ENCODE results near the gene DPYSL4.

Gene DPYSL4

DNA sequence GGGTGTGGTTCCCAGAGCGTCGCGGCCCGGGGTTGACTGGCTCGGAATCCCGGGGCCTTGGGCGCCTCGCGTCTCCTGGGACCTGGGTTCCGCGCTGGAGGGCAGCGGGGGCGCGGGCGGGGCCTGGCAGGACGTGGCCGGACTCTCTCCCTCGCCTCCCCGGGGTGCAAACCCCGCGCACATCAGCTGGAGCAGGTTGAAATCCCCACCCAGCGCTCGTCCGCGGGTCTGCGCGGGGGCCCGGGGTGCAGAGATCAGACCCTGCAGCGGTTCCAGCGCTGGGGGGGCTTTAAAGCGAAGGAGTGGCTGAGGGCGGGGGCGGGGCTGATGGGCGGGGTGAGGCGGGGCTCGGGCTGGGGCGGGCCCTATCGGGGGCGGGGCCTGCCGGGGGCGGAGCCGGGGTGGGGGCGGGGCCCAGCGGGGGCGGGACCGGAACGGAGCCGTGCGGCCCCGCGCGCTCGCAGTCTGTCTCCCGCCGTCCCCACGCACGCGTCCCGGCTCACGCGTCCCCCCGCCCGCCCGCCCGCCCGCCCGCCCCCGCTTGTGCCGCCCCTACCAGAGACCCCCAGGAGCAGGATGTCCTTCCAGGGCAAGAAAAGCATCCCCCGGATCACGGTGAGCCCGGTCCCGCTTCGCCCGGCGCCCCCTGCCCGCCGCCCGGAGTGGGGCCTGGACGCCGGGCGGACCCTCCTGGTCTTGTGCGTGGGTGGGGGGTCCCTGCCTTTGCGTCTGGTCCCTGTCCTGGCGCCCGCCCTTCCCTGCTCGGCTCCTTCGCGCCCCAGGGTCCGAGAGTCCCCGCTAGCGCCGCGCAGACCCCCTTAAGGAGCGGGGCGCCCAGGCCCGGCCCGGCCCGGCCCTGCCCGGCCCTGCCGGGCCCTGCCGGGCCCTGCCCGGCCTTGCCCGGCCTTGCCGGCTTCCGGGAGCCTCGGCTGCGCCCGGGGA is at the start of gene DPYSL4:
DPYSL4 (plus strand) TSS at position 461 of the 942 bp plus-strand sequence; CDS start at position 577, 116 bp downstream.
- Histone ChIP-seq H3K4me3 (ENCODE audit: low read length) (peak within 1 kb of the TSS; percentile 93), H3K27me3 (ENCODE audit: insufficient read depth, low read length) (peaks cover 43% of the 10 kb centered on the region), H3K4me1 (ENCODE audit: insufficient read depth, low read length) (peaks cover 14% of the 10 kb centered on the region), H3K36me3 (ENCODE audit: insufficient read depth, low read length) (peaks cover 24% of the 10 kb centered on the region), H3K9me3 (ENCODE audit: low read length) (no peaks in the 10 kb centered on the region), H2AFZ (ENCODE audit: low read depth, low read length) (peak within 1 kb of the TSS; percentile 62)

DNA sequence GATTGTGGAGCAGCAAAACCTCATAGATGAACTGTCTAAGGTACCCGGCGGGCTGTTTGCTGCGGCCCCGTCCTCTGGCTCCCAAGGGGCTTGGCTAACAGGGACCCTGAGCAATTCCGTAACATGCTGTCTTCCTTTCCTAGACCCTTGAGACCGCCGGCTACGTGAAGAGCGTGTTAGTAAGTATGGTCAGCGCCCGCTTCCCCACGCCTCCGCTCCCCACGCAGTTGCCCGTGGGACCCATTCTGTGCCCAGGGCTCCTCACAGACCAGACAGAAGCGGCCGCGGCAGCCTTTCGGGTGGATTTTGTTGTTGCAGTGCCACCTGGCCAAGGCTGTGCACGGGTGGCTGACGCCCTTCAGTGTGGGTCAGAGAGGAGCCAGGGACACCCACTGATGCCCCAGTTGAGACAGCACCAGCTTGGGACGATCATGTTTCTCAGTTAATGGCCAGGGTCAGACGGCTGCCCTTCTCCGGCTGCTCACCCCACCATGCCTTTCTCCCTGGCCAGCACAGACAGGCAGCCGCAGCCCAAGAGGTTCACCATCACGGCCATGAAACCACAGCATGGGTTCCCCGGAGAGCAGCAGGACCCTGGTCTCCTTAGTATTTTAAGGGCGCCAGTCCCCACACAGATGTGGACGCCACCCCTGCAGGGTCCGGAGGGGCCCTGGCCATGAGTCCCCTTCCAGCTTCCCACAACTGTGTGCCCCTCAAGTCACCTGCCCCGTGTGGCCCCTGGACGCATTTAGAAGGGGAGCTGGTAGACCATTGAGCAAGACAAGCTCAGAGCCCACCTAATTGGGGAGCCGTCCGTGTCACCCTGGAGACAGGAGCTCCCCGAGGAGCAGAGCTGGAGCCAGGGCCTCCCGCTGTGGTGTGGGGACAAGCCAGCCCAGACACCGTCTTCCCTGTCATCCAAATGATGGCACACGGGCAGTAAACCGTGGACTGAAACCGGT is 49.4 kb upstream of the DPYSL4 start:
- no peak overlapping the region for H2AFZ ChIP-seq (ENCODE audit: low read depth, low read length)
- H3K4me3 ChIP-seq (ENCODE audit: low read length) = no peak overlapping the region
- H3K4me1 ChIP-seq (ENCODE audit: insufficient read depth, low read length) = peaks cover 9% of the 10 kb centered on the region
- no peaks in the 10 kb centered on the region for H3K9me3 ChIP-seq (ENCODE audit: low read length)
- no peaks in the 10 kb centered on the region for H3K36me3 ChIP-seq (ENCODE audit: insufficient read depth, low read length)
- no peaks in the 10 kb centered on the region for H3K27me3 ChIP-seq (ENCODE audit: insufficient read depth, low read length)

DNA sequence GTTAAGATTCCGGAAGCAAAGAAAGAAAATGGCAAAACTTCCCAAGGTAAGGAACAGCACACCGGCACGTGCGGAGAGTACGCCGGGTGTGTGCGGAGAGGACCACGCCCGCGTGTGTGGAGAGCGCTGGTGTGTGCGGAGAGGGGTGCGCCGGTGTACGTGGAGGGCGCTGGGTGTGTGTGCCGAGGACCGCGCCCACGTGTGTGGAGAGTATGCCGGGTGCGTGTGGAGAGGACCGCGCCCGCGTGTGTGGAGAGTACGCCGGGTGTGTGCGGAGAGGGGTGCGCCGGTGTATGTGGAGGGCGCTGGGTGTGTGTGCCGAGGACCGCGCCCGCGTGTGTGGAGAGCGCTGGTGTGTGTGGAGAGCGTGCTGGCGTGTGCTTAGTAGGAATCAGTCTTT is 48.6 kb upstream of the DPYSL4 start:
- Histone ChIP-seq H3K4me1 (ENCODE audit: insufficient read depth, low read length) (peaks cover 3% of the 10 kb centered on the region), H3K36me3 (ENCODE audit: insufficient read depth, low read length) (no peaks in the 10 kb centered on the region), H3K4me3 (ENCODE audit: low read length) (no peak overlapping the region), H3K27me3 (ENCODE audit: insufficient read depth, low read length) (peaks cover under 1% of the 10 kb centered on the region), H2AFZ (ENCODE audit: low read depth, low read length) (no peak overlapping the region), H3K9me3 (ENCODE audit: low read length) (no peaks in the 10 kb centered on the region)

- Histone ChIP-seq H3K4me3 (ENCODE audit: low read length) (no peak overlapping the region), H2AFZ (ENCODE audit: low read depth, low read length) (no peak overlapping the region), H3K36me3 (ENCODE audit: insufficient read depth, low read length) (no peaks in the 10 kb centered on the region), H3K9me3 (ENCODE audit: low read length) (no peaks in the 10 kb centered on the region), H3K4me1 (ENCODE audit: insufficient read depth, low read length) (no peaks in the 10 kb centered on the region), H3K27me3 (ENCODE audit: insufficient read depth, low read length) (peaks cover 5% of the 10 kb centered on the region)
Measured at GRCh38 chr10:132138596-132138995, 48.2 kb upstream of the DPYSL4 start.

- Histone ChIP-seq H2AFZ (ENCODE audit: low read depth, low read length) (no peak overlapping the region), H3K9me3 (ENCODE audit: low read length) (no peaks in the 10 kb centered on the region), H3K4me1 (ENCODE audit: insufficient read depth, low read length) (no peaks in the 10 kb centered on the region), H3K36me3 (ENCODE audit: insufficient read depth, low read length) (no peaks in the 10 kb centered on the region), H3K4me3 (ENCODE audit: low read length) (no peak overlapping the region), H3K27me3 (ENCODE audit: insufficient read depth, low read length) (peaks cover 13% of the 10 kb centered on the region)
Measured at GRCh38 chr10:132139526-132139925, 47.2 kb upstream of the DPYSL4 start.

- Histone ChIP-seq H3K27me3 (ENCODE audit: insufficient read depth, low read length) (peaks cover 18% of the 10 kb centered on the region), H3K36me3 (ENCODE audit: insufficient read depth, low read length) (no peaks in the 10 kb centered on the region), H3K4me1 (ENCODE audit: insufficient read depth, low read length) (no peaks in the 10 kb centered on the region), H2AFZ (ENCODE audit: low read depth, low read length) (no peak overlapping the region), H3K4me3 (ENCODE audit: low read length) (no peak overlapping the region), H3K9me3 (ENCODE audit: low read length) (no peaks in the 10 kb centered on the region)
Measured at GRCh38 chr10:132140167-132140925, 46.4 kb upstream of the DPYSL4 start.

- Histone ChIP-seq H3K36me3 (ENCODE audit: insufficient read depth, low read length) (no peaks in the 10 kb centered on the region), H2AFZ (ENCODE audit: low read depth, low read length) (no peak overlapping the region), H3K4me1 (ENCODE audit: insufficient read depth, low read length) (no peaks in the 10 kb centered on the region), H3K27me3 (ENCODE audit: insufficient read depth, low read length) (peaks cover 22% of the 10 kb centered on the region), H3K4me3 (ENCODE audit: low read length) (no peak overlapping the region), H3K9me3 (ENCODE audit: low read length) (no peaks in the 10 kb centered on the region)
Measured at GRCh38 chr10:132141076-132141475, 45.7 kb upstream of the DPYSL4 start.

DNA sequence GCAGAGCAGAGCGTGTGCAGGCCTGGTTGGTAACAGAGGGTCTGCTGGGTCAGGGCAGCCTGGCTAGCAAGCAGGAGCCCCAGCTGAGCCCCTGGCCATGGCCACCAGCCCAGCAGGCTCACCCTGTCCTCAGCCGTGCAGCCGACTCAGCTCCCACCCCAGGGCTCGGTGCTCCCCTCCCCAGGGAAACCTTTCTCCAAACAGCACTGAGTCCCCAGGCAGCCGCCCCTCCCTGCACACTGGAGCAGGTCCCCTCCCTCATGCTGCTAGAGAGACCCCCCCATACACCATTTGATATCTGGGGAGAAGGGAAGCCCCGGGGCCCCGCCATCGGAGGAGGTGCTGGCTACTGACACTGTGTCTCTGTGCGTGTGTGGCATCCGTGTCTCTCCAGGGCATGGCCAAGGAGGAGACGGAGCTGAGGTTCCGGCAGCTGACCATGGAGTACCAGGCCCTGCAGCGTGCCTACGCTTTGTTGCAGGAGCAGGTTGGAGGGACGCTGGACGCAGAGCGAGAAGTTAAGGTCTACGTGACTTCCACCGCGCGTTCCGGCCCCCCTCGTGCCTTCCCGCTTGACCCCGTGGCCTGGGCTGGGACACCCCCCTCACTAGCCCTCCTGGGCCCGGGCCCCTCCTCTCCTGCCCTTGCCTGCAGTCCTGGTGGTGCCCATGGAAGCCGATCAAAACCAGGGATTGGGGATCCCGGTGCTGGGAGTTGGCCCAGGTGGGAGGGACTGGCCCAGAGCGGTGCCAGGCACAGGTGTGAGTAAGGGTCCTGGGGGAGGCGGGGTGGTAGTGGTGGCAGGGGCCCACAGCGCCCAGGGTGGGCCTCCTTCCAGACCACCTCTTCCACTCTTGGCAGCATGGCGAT is 45.0 kb upstream of the DPYSL4 start:
- H3K4me3 ChIP-seq (ENCODE audit: low read length) = no peak overlapping the region
- no peaks in the 10 kb centered on the region for H3K9me3 ChIP-seq (ENCODE audit: low read length)
- peaks cover 26% of the 10 kb centered on the region for H3K27me3 ChIP-seq (ENCODE audit: insufficient read depth, low read length)
- no peak overlapping the region for H2AFZ ChIP-seq (ENCODE audit: low read depth, low read length)
- H3K36me3 ChIP-seq (ENCODE audit: insufficient read depth, low read length) = no peaks in the 10 kb centered on the region
- no peaks in the 10 kb centered on the region for H3K4me1 ChIP-seq (ENCODE audit: insufficient read depth, low read length)

DNA sequence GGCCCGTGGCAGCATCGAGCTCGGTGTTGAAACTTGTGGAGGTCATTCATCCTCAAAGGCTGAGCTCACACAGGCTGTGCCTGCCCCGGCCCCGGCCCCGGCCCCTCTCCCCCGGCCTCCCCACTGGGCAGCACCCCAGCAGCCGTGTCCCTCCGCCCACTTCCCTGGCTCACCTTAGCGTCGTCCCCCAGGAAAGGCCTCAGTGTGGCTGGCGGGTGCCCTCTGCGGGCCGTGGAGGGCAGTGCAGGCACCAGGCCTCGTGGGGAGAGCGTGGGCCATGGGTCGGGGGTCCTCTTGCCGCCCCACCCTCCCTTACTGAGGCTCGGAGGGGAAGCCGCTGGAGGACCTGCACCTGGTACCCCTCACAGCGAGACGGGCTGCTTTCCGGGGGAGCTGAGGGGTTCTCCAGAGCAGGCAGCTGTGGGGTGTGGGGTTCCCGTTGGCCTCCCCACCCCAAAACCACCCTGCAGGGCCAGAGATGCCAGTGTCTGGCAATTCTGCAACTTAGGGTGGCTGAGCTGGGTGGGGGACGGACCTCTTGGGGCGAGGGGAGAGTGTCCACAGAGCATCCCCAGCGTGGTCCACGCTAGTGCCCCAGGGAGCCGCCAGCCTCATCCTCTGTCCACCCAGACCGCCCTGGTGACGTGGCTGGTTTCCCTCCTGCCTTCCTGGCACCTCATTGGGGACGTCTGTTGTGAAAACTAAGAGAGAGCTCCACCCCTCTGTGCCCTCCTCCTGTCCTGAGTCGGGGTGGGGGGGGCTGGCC is 44.2 kb upstream of the DPYSL4 start:
- H2AFZ ChIP-seq (ENCODE audit: low read depth, low read length) = no peak overlapping the region
- H3K4me1 ChIP-seq (ENCODE audit: insufficient read depth, low read length) = no peaks in the 10 kb centered on the region
- no peaks in the 10 kb centered on the region for H3K9me3 ChIP-seq (ENCODE audit: low read length)
- H3K27me3 ChIP-seq (ENCODE audit: insufficient read depth, low read length) = peaks cover 26% of the 10 kb centered on the region
- H3K4me3 ChIP-seq (ENCODE audit: low read length) = no peak overlapping the region
- H3K36me3 ChIP-seq (ENCODE audit: insufficient read depth, low read length) = no peaks in the 10 kb centered on the region

GRCh38 chr10:132143162-132143561 is 43.6 kb upstream of the DPYSL4 start:
- no peaks in the 10 kb centered on the region for H3K9me3 ChIP-seq (ENCODE audit: low read length)
- H3K27me3 ChIP-seq (ENCODE audit: insufficient read depth, low read length) = peaks cover 26% of the 10 kb centered on the region
- H2AFZ ChIP-seq (ENCODE audit: low read depth, low read length) = no peak overlapping the region
- H3K36me3 ChIP-seq (ENCODE audit: insufficient read depth, low read length) = no peaks in the 10 kb centered on the region
- H3K4me3 ChIP-seq (ENCODE audit: low read length) = no peak overlapping the region
- no peaks in the 10 kb centered on the region for H3K4me1 ChIP-seq (ENCODE audit: insufficient read depth, low read length)

- H3K4me1 ChIP-seq (ENCODE audit: insufficient read depth, low read length) = no peaks in the 10 kb centered on the region
- H3K9me3 ChIP-seq (ENCODE audit: low read length) = no peaks in the 10 kb centered on the region
- H2AFZ ChIP-seq (ENCODE audit: low read depth, low read length) = no peak overlapping the region
- H3K27me3 ChIP-seq (ENCODE audit: insufficient read depth, low read length) = peaks cover 26% of the 10 kb centered on the region
- no peaks in the 10 kb centered on the region for H3K36me3 ChIP-seq (ENCODE audit: insufficient read depth, low read length)
- no peak overlapping the region for H3K4me3 ChIP-seq (ENCODE audit: low read length)
Measured at GRCh38 chr10:132144086-132144485, 42.7 kb upstream of the DPYSL4 start.
